Tibial nerve (tissue), 4 donors: ENCODE results near the gene LAMB1. TPM values are rescaled to one million over a fixed set of nuclear protein-coding genes. Genes with fewer than 3 reads are reported as not detected.
"Not testable (repeated sequence)": the region's sequence is repeated elsewhere in the genome, so short reads cannot be mapped to it uniquely, and the experiment has no call there.

Source experiments
- DNase-seq, 2 donors: peaks; one replicate each; pipeline ENCODE4 v3.0.0-alpha.2; 2019; ENCODE audit warnings: low spot score in 2 of 2
- H3K27ac ChIP-seq, 4 donors: fragments of 200-600 bp; sonication (generic) in 3 of 4; one replicate each; pipeline ENCODE4 v1.5.1; 2017 to 2019; ENCODE audit warnings: mild to moderate bottlenecking in 1 of 4
- H3K27me3 ChIP-seq, 2 donors: fragments of 200-600 bp; sonication (generic) in 1 of 2; one replicate each; pipeline versions ENCODE4 v1.5.1 to v1.6.0; 2017 to 2019
- H3K36me3 ChIP-seq, 3 donors: fragments of 200-600 bp; sonication (generic); one replicate each; pipeline ENCODE4 v1.5.1; 2018 to 2019
- H3K4me1 ChIP-seq, 4 donors: fragments of 200-600 bp; sonication (generic) in 3 of 4; one replicate each; pipeline ENCODE4 v1.5.1; 2017 to 2019
- H3K4me3 ChIP-seq, 4 donors: fragments of 200-600 bp; sonication (generic) in 3 of 4; one replicate each; pipeline ENCODE4 v1.5.1; 2017 to 2019; ENCODE audit warnings: mild to moderate bottlenecking in 1 of 4, moderate library complexity in 1 of 4
- H3K9me3 ChIP-seq, 4 donors: fragments of 200-600 bp; sonication (generic) in 3 of 4; one replicate each; pipeline ENCODE4 v1.5.1; 2017 to 2019
- CTCF ChIP-seq, 5 experiments: fragments of 200-600 bp in 3 of 5; fragments of 450-650 bp in 2 of 5; sonication (generic) in 3 of 5; IDR thresholded peaks; one replicate each; pipeline ENCODE4 v1.5.1; 2016 to 2019; ENCODE audit warnings: antibody characterized with exemption in 5 of 5, mild to moderate bottlenecking in 3 of 5, moderate library complexity in 2 of 5
- EP300 ChIP-seq, 2 donors: sonication (generic); formaldehyde crosslinking; IDR thresholded peaks; one replicate each; pipeline ENCODE4 v1.6.1; 2017; ENCODE audit warnings: antibody characterized with exemption in 2 of 2, mild to moderate bottlenecking in 1 of 2
- POLR2A ChIP-seq, 2 donors: fragments of 450-650 bp; IDR thresholded peaks; one replicate each; pipeline ENCODE4 v1.6.1; 2017; ENCODE audit warnings: antibody characterized with exemption in 2 of 2, mild to moderate bottlenecking in 2 of 2, moderate library complexity in 2 of 2
- WGBS, 2 donors: methylation state at CpG; one replicate each; pipeline ENCODE4 v1.1.5; 2018; 5-methylcytosine and 5-hydroxymethylcytosine counted together
- total RNA-seq, 4 donors: library from RNA; depleted of rRNA; stranded (reverse); fragments of >200 nt; gene quantifications; one replicate each; pipeline ENCODE4 v1.1.0, GENCODE V29; 2016

The LAMB1 gene
- total RNA-seq, 4 donors from 2014 or later, result 232 to 563 (median 357) TPM

GRCh38 chr7:107961405-107961804 lies 41.6 kb downstream of the LAMB1 start:
- Histone ChIP-seq H3K9me3 (no peaks in the 10 kb centered on the region), H3K27me3 (no peaks in the 10 kb centered on the region), H3K4me1 (peaks cover 0 to 58% (median 8%) of the 10 kb centered on the region in 4 donors), H3K4me3 (no peak overlapping the region), H3K36me3 (peaks cover 0 to 87% (median 0%) of the 10 kb centered on the region in 3 donors), H3K27ac (peak overlapping the region in 1 of 4 donors; percentile 38)
- DNase-seq, result peak; percentile 67 to 80
- WGBS, 2 donors, result 39 to 59% methylated on average over 9 of the region's 9 CpGs
- TF ChIP-seq CTCF (IDR thresholded peaks at IDR 0.05) (no peak), EP300 (IDR thresholded peaks at IDR 0.05) (peak in 1 of 2 donors; percentile 55), POLR2A (IDR thresholded peaks at IDR 0.05) (no peak)

GRCh38 chr7:107960272-107960671 lies 42.7 kb downstream of the LAMB1 start:
- Histone ChIP-seq H3K4me3 (no peak overlapping the region), H3K27me3 (no peaks in the 10 kb centered on the region), H3K4me1 (peaks cover 0 to 58% (median 8%) of the 10 kb centered on the region in 4 donors), H3K9me3 (no peaks in the 10 kb centered on the region), H3K27ac (peak overlapping the region in 2 of 4 donors; percentile 38 to 87), H3K36me3 (peaks cover 0 to 87% (median 0%) of the 10 kb centered on the region in 3 donors)
- no peak for DNase-seq
- 80 to 83% methylated on average over 5 of the region's 5 CpGs for WGBS, 2 donors
- no peak for TF ChIP-seq CTCF (IDR thresholded peaks at IDR 0.05)
- TF ChIP-seq EP300 (IDR thresholded peaks at IDR 0.05), result no peak
- TF ChIP-seq POLR2A (IDR thresholded peaks at IDR 0.05), result no peak

- Histone ChIP-seq H3K9me3 (no peaks in the 10 kb centered on the region), H3K27ac (peak overlapping the region in 2 of 4 donors; percentile 85 to 87), H3K4me3 (no peak overlapping the region), H3K4me1 (peaks cover 0 to 58% (median 8%) of the 10 kb centered on the region in 4 donors), H3K36me3 (peaks cover 0 to 88% (median 0%) of the 10 kb centered on the region in 3 donors), H3K27me3 (no peaks in the 10 kb centered on the region)
- 73 to 84% methylated on average over 10 of the region's 10 CpGs for WGBS, 2 donors
- no peak for DNase-seq
- TF ChIP-seq CTCF (IDR thresholded peaks at IDR 0.05) (no peak), EP300 (IDR thresholded peaks at IDR 0.05) (no peak), POLR2A (IDR thresholded peaks at IDR 0.05) (no peak)
Measured at GRCh38 chr7:107959527-107959898, 43.4 kb downstream of the LAMB1 start.

- Histone ChIP-seq H3K4me3 (no peak overlapping the region), H3K9me3 (no peaks in the 10 kb centered on the region), H3K27ac (peak overlapping the region in 3 of 4 donors; percentile 45 to 87 (median 85)), H3K27me3 (no peaks in the 10 kb centered on the region), H3K36me3 (peaks cover 0 to 88% (median 0%) of the 10 kb centered on the region in 3 donors), H3K4me1 (peaks cover 0 to 63% (median 8%) of the 10 kb centered on the region in 4 donors)
- DNase-seq, result peak in 1 of 2 donors; percentile 52
- no peak for TF ChIP-seq POLR2A (IDR thresholded peaks at IDR 0.05)
- TF ChIP-seq CTCF (IDR thresholded peaks at IDR 0.05), result no peak
- peak in 1 of 2 donors; percentile 79 for TF ChIP-seq EP300 (IDR thresholded peaks at IDR 0.05)
- WGBS, 2 donors, result 45 to 62% methylated on average over 11 to 14 of the region's 14 CpGs
Measured at GRCh38 chr7:107958764-107959526, 44.0 kb downstream of the LAMB1 start.

- TF ChIP-seq CTCF (IDR thresholded peaks at IDR 0.05), result no peak
- TF ChIP-seq EP300 (IDR thresholded peaks at IDR 0.05), result peak in 1 of 2 donors; percentile 88
- no peak for TF ChIP-seq POLR2A (IDR thresholded peaks at IDR 0.05)
- 45 to 54% methylated on average over 2 of the region's 2 CpGs for WGBS, 2 donors
- no peaks in the 10 kb centered on the region for H3K9me3 ChIP-seq
- H3K4me3 ChIP-seq, result no peak overlapping the region
- DNase-seq, result no peak
- peak overlapping the region; percentile 44 to 87 (median 66) for H3K27ac ChIP-seq
- H3K27me3 ChIP-seq, result no peaks in the 10 kb centered on the region
- H3K36me3 ChIP-seq, result peaks cover 0 to 88% (median 0%) of the 10 kb centered on the region in 3 donors
- peaks cover 0 to 73% (median 13%) of the 10 kb centered on the region in 4 donors for H3K4me1 ChIP-seq
Measured at GRCh38 chr7:107957436-107957835, 45.5 kb downstream of the LAMB1 start.

GRCh38 chr7:107956950-107957349 lies 46.0 kb downstream of the LAMB1 start:
- H3K4me1 ChIP-seq, result peaks cover 0 to 75% (median 13%) of the 10 kb centered on the region in 4 donors
- DNase-seq, H3K4me3 ChIP-seq, H3K9me3 ChIP-seq, H3K27me3 ChIP-seq: not testable (repeated sequence)
- peak overlapping the region; percentile 44 to 87 (median 66) for H3K27ac ChIP-seq
- WGBS, 2 donors, result 93 to 97% methylated on average over 4 of the region's 4 CpGs
- H3K36me3 ChIP-seq, result peaks cover 0 to 88% (median under 1%) of the 10 kb centered on the region in 3 donors
